Liver (tissue), 9 donors: ENCODE measurements around the gene NFATC1. TPM values are rescaled to one million over a fixed set of nuclear protein-coding genes. Genes with fewer than 3 reads are reported as not detected.

Source experiments
- DNase-seq: peaks from one replicate; pipeline ENCODE4 v3.0.0-alpha.2; 2017; ENCODE audit warnings: low spot score
- H3K27ac ChIP-seq, 2 donors: one replicate each; pipeline ENCODE4 v1.7.0; 2013; ENCODE audit warnings: inconsistent platforms in 2 of 2, low read length in 2 of 2, control low read depth in 1 of 2, low read depth in 1 of 2, mild to moderate bottlenecking in 1 of 2
- H3K27me3 ChIP-seq, 4 donors: one replicate each; pipeline versions ENCODE4 v1.6.1 to v1.7.0; 2013; ENCODE audit warnings: low read length in 3 of 4, inconsistent platforms in 1 of 4, mild to moderate bottlenecking in 1 of 4, moderate library complexity in 1 of 4; ENCODE audit not compliant: control insufficient read depth in 4 of 4, insufficient read depth in 4 of 4
- H3K36me3 ChIP-seq, 4 donors: one replicate each; pipeline versions ENCODE4 v1.6.1 to v1.7.0; 2013; ENCODE audit warnings: low read length in 3 of 4, mild to moderate bottlenecking in 3 of 4, low read depth in 1 of 4, moderate library complexity in 1 of 4; ENCODE audit not compliant: control insufficient read depth in 4 of 4, insufficient read depth in 3 of 4
- H3K4me1 ChIP-seq, 4 donors: one replicate each; pipeline versions ENCODE4 v1.6.1 to v1.7.0; 2013; ENCODE audit warnings: low read length in 3 of 4, mild to moderate bottlenecking in 3 of 4, moderate library complexity in 1 of 4; ENCODE audit not compliant: control insufficient read depth in 4 of 4, insufficient read depth in 4 of 4
- H3K4me3 ChIP-seq, 3 donors: one replicate each; pipeline versions ENCODE4 v1.6.1 to v1.7.0; 2013; ENCODE audit warnings: low read length in 3 of 3, control low read depth in 1 of 3, low read depth in 1 of 3, mild to moderate bottlenecking in 1 of 3
- H3K9ac ChIP-seq, 2 donors: one replicate each; pipeline ENCODE4 v1.7.0; 2013; ENCODE audit warnings: low read length in 2 of 2, mild to moderate bottlenecking in 2 of 2, moderate library complexity in 2 of 2, control low read depth in 1 of 2, low read depth in 1 of 2
- H3K9me3 ChIP-seq, 4 donors: one replicate each; pipeline versions ENCODE4 v1.6.1 to v1.7.0; 2013; ENCODE audit warnings: low read length in 3 of 4; ENCODE audit not compliant: control insufficient read depth in 4 of 4
- ATF3 ChIP-seq: IDR thresholded peaks from 2 replicates; pipeline ENCODE4 v1.6.1; 2016; ENCODE audit warnings: antibody characterized with exemption
- CTCF ChIP-seq: fragments of 150-350 bp; IDR thresholded peaks from 2 replicates; pipeline ENCODE4 v1.5.1; 2017; ENCODE audit warnings: improper control_type of control experiment, low read depth, low read length; ENCODE audit not compliant: missing input control
- EGR1 ChIP-seq, 2 donors: IDR thresholded peaks; 2 replicates each; pipeline ENCODE4 v1.6.1; 2016 to 2018; ENCODE audit warnings: antibody characterized with exemption in 2 of 2, low read depth in 2 of 2
- FOXA1 ChIP-seq: IDR thresholded peaks from 2 replicates; pipeline ENCODE4 v1.6.1; 2016; ENCODE audit warnings: antibody characterized with exemption
- FOXA2 ChIP-seq: IDR thresholded peaks from 2 replicates; pipeline ENCODE4 v1.6.1; 2016; ENCODE audit warnings: antibody characterized with exemption
- GABPA ChIP-seq, 2 donors: IDR thresholded peaks in 1 of 2; conservative IDR thresholded peaks in 1 of 2; 2 replicates each; pipeline ENCODE4 v1.6.1; 2016; ENCODE audit warnings: antibody characterized with exemption in 2 of 2, mild to moderate bottlenecking in 1 of 2, moderate library complexity in 1 of 2
- HNF4A ChIP-seq, 2 donors: conservative IDR thresholded peaks; 2 replicates each; pipeline ENCODE4 v1.6.1; 2016; ENCODE audit warnings: antibody characterized with exemption in 2 of 2, mild to moderate bottlenecking in 2 of 2
- HNF4G ChIP-seq: IDR thresholded peaks from 2 replicates; pipeline ENCODE4 v1.6.1; 2016; ENCODE audit warnings: antibody characterized with exemption
- JUND ChIP-seq, 2 donors: IDR thresholded peaks; 2 replicates each; pipeline ENCODE4 v1.6.1; 2016; ENCODE audit warnings: antibody characterized with exemption in 2 of 2
- MAX ChIP-seq: IDR thresholded peaks from 2 replicates; pipeline ENCODE4 v1.6.1; 2016; ENCODE audit warnings: antibody characterized with exemption
- NR2F2 ChIP-seq: IDR thresholded peaks from 2 replicates; pipeline ENCODE4 v1.6.1; 2016; ENCODE audit warnings: antibody characterized with exemption
- RAD21 ChIP-seq, 2 donors: IDR thresholded peaks; 2 replicates each; pipeline ENCODE4 v1.6.1; 2016; ENCODE audit warnings: antibody characterized with exemption in 2 of 2, mild to moderate bottlenecking in 2 of 2
- REST ChIP-seq: IDR thresholded peaks from 2 replicates; pipeline ENCODE4 v1.6.1; 2016; ENCODE audit warnings: antibody characterized with exemption, mild to moderate bottlenecking
- RXRA ChIP-seq, 2 donors: IDR thresholded peaks; 2 replicates each; pipeline ENCODE4 v1.6.1; 2017 to 2018; ENCODE audit warnings: antibody characterized with exemption in 2 of 2, mild to moderate bottlenecking in 1 of 2
- SP1 ChIP-seq: IDR thresholded peaks from 2 replicates; pipeline ENCODE4 v1.6.1; 2018; ENCODE audit warnings: antibody characterized with exemption, mild to moderate bottlenecking
- TAF1 ChIP-seq: conservative IDR thresholded peaks from 2 replicates; pipeline ENCODE4 v1.6.1; 2016; ENCODE audit warnings: antibody characterized with exemption, mild to moderate bottlenecking
- YY1 ChIP-seq: IDR thresholded peaks from 2 replicates; pipeline ENCODE4 v1.6.1; 2016; ENCODE audit warnings: antibody characterized with exemption, mild to moderate bottlenecking
- WGBS: extraction: QIAGEN DNeasy Blood & Tissue Kit; methylation state at CpG from one replicate; pipeline ENCODE4 v1.1.7; 2013; 5-methylcytosine and 5-hydroxymethylcytosine counted together
- polyA plus RNA-seq, 2 donors: library from polyadenylated mRNA; stranded (reverse) in 1 of 2; unstranded in 1 of 2; fragments of 200-250 nt in 1 of 2; fragments of >200 nt in 1 of 2; fragmentation: Nextera tagmentation in 1 of 2; extraction: Ambion mirVana in 1 of 2; gene quantifications; one replicate each; pipeline versions ENCODE4 v1.2.1 to v1.2.3, GENCODE V29; 2013 to 2015
- total RNA-seq, 2 donors: library from RNA; depleted of rRNA; stranded (reverse); fragments of >200 nt; gene quantifications; one replicate each; pipeline ENCODE4 v1.2.3, GENCODE V29; 2014
- donor health status: healthy.
- donor health status: healthy.
- donor health status: healthy.
- donor health status: healthy.
- donor health status: healthy.

NFATC1 gene
- total and polyA plus RNA-seq, 4 donors, result 0.57 to 2.2 (median 1.3) TPM

GRCh38 chr18:79469751-79470505 lies 74.2 kb downstream of the NFATC1 start:
- WGBS, result 89% methylated on average over 33 of the region's 33 CpGs
- TF ChIP-seq TAF1, result no peak
- TF ChIP-seq FOXA1, result no peak
- no peak for TF ChIP-seq HNF4A (conservative IDR thresholded peaks at IDR 0.05)
- TF ChIP-seq YY1, result no peak
- no peak for TF ChIP-seq SP1
- TF ChIP-seq REST, result no peak
- TF ChIP-seq JUND (IDR thresholded peaks at IDR 0.05), result no peak
- TF ChIP-seq RXRA (IDR thresholded peaks at IDR 0.05), result no peak
- no peak for TF ChIP-seq RAD21 (IDR thresholded peaks at IDR 0.05)
- no peak for TF ChIP-seq ATF3
- TF ChIP-seq MAX, result no peak
- no peak for DNase-seq
- no peaks in the 10 kb centered on the region for H3K4me1 ChIP-seq
- H3K27me3 ChIP-seq, result no peaks in the 10 kb centered on the region
- no peak overlapping the region for H3K4me3 ChIP-seq
- H3K9me3 ChIP-seq, result no peaks in the 10 kb centered on the region
- no peak overlapping the region for H3K27ac ChIP-seq
- H3K36me3 ChIP-seq, result no peaks in the 10 kb centered on the region
- no peak overlapping the region for H3K9ac ChIP-seq

- no peak for DNase-seq
- TF ChIP-seq HNF4G (no peak), TAF1 (no peak)
- no peak overlapping the region for H3K4me3 ChIP-seq
- H3K9me3 ChIP-seq, result no peaks in the 10 kb centered on the region
- H3K27me3 ChIP-seq, result no peaks in the 10 kb centered on the region
- no peak overlapping the region for H3K27ac ChIP-seq
- H3K36me3 ChIP-seq, result no peaks in the 10 kb centered on the region
- no peak overlapping the region for H3K9ac ChIP-seq
- 92% methylated on average over 21 of the region's 21 CpGs for WGBS
- no peaks in the 10 kb centered on the region for H3K4me1 ChIP-seq
Observed at GRCh38 chr18:79470547-79470946, 74.8 kb downstream of the NFATC1 start.

GRCh38 chr18:79471046-79471445 lies 75.3 kb downstream of the NFATC1 start:
- no peaks in the 10 kb centered on the region for H3K27me3 ChIP-seq
- 90% methylated on average over 16 of the region's 16 CpGs for WGBS
- no peaks in the 10 kb centered on the region for H3K9me3 ChIP-seq
- no peak overlapping the region for H3K27ac ChIP-seq
- no peak overlapping the region for H3K9ac ChIP-seq
- H3K4me3 ChIP-seq, result no peak overlapping the region
- DNase-seq, result no peak
- no peaks in the 10 kb centered on the region for H3K36me3 ChIP-seq
- H3K4me1 ChIP-seq, result no peaks in the 10 kb centered on the region
- TF ChIP-seq FOXA1 (no peak), EGR1 (IDR thresholded peaks at IDR 0.05; ENCODE audit: low read depth in 2 of 2) (no peak), JUND (IDR thresholded peaks at IDR 0.05) (no peak), TAF1 (no peak), FOXA2 (no peak), MAX (no peak), RAD21 (IDR thresholded peaks at IDR 0.05) (no peak), GABPA (IDR thresholded peaks at IDR 0.05 in 1 of 2, conservative IDR thresholded peaks at IDR 0.05 in 1 of 2) (no peak), NR2F2 (no peak), HNF4A (conservative IDR thresholded peaks at IDR 0.05) (no peak), YY1 (no peak), ATF3 (no peak), REST (no peak), CTCF (no peak)
